DMS53 (cell line): Measurements from ENCODE around the gene FEM1C.
"Not testable (repeated sequence)": the region's sequence is repeated elsewhere in the genome, so short reads cannot be mapped to it uniquely, and the experiment has no call there.

Experiments used
- DNase-seq: peaks from one replicate; lab custom pipeline; 2025; lab: John Stamatoyannopoulos, UW

Gene FEM1C

GRCh38 chr5:115520191-115520590, 24.4 kb downstream of the FEM1C start:
- no peak for DNase-seq

GRCh38 chr5:115516372-115516771, 28.2 kb downstream of the FEM1C start:
- DNase-seq = no peak

- DNase-seq = no peak
Measured at GRCh38 chr5:115514220-115514619, 30.4 kb downstream of the FEM1C start.

- DNase-seq = no peak
Measured at GRCh38 chr5:115511632-115512031, 32.9 kb downstream of the FEM1C start.

- DNase-seq = no peak
Measured at GRCh38 chr5:115510145-115510645, 34.4 kb downstream of the FEM1C start.

GRCh38 chr5:115509547-115509946, 35.0 kb downstream of the FEM1C start:
- no peak for DNase-seq

- no peak for DNase-seq
Measured at GRCh38 chr5:115507681-115508080, 36.9 kb downstream of the FEM1C start.

- DNase-seq = no peak
Measured at GRCh38 chr5:115503420-115503819, 41.2 kb downstream of the FEM1C start.

- no peak for DNase-seq
Measured at GRCh38 chr5:115501464-115502210, 42.9 kb downstream of the FEM1C start.

GRCh38 chr5:115500225-115500624, 44.4 kb downstream of the FEM1C start:
- DNase-seq = no peak

- no peak for DNase-seq
Measured at GRCh38 chr5:115496936-115497576, 47.5 kb downstream of the FEM1C start.

GRCh38 chr5:115494570-115495289, 49.8 kb downstream of the FEM1C start:
- no peak for DNase-seq

GRCh38 chr5:115490596-115490995, 54.0 kb downstream of the FEM1C start:
- DNase-seq = peak; percentile 77

GRCh38 chr5:115489733-115490132, 54.8 kb downstream of the FEM1C start:
- peak; percentile 49 for DNase-seq

GRCh38 chr5:115487756-115488155, 56.8 kb downstream of the FEM1C start:
- DNase-seq = no peak

GRCh38 chr5:115487168-115487567, 57.4 kb downstream of the FEM1C start:
- DNase-seq = no peak

GRCh38 chr5:115486728-115487127, 57.8 kb downstream of the FEM1C start:
- DNase-seq = no peak

- no peak for DNase-seq
Measured at GRCh38 chr5:115484368-115484767, 60.2 kb downstream of the FEM1C start.

- DNase-seq = no peak
Measured at GRCh38 chr5:115480900-115481299, 63.7 kb downstream of the FEM1C start.

GRCh38 chr5:115480271-115480670, 64.3 kb downstream of the FEM1C start:
- DNase-seq = no peak

GRCh38 chr5:115479166-115479873, 65.3 kb downstream of the FEM1C start:
- not testable (repeated sequence) for DNase-seq

GRCh38 chr5:115478281-115478680, 66.3 kb downstream of the FEM1C start:
- DNase-seq = no peak
